Gastroesophageal sphincter (tissue), 4 donors: ENCODE data around the gene ADAMTS14. TPM values are rescaled to one million over a fixed set of nuclear protein-coding genes. Genes with fewer than 3 reads are reported as not detected.

Experiments used
- ATAC-seq: fragments of 150-250 bp; one replicate; pipeline ENCODE4 v1.9.1; 2016; ENCODE audit warnings: mild to moderate bottlenecking, moderate library complexity
- H3K27ac ChIP-seq, 4 donors: fragments of 200-600 bp; sonication (generic) in 3 of 4; 1 replicate in 3 of 4; 2 replicates in 1 of 4; pipeline ENCODE4 v1.5.1; 2016 to 2019
- H3K27me3 ChIP-seq: fragments of 200-600 bp; sonication (generic); one replicate; pipeline ENCODE4 v1.5.1; 2019
- H3K36me3 ChIP-seq, 2 donors: fragments of 200-600 bp; sonication (generic); one replicate each; pipeline ENCODE4 v1.5.1; 2019; ENCODE audit warnings: control low read depth in 1 of 2
- H3K4me1 ChIP-seq, 3 donors: fragments of 200-600 bp; sonication (generic); 1 replicate in 2 of 3; 2 replicates in 1 of 3; pipeline ENCODE4 v1.5.1; 2016 to 2019; ENCODE audit warnings: control low read depth in 2 of 3
- H3K4me3 ChIP-seq, 2 donors: fragments of 200-600 bp; sonication (generic); one replicate each; pipeline ENCODE4 v1.5.1; 2019; ENCODE audit warnings: mild to moderate bottlenecking in 1 of 2, moderate library complexity in 1 of 2
- H3K9me3 ChIP-seq, 3 donors: fragments of 200-600 bp; sonication (generic); one replicate each; pipeline ENCODE4 v1.5.1; 2017 to 2019; ENCODE audit warnings: control low read depth in 2 of 3
- EP300 ChIP-seq: sonication (generic); formaldehyde crosslinking; IDR thresholded peaks from one replicate; pipeline ENCODE4 v1.6.1; 2017; ENCODE audit warnings: antibody characterized with exemption, mild to moderate bottlenecking
- POLR2A ChIP-seq, 2 donors: fragments of 450-650 bp; IDR thresholded peaks; one replicate each; pipeline ENCODE4 v1.6.1; 2017; ENCODE audit warnings: antibody characterized with exemption in 2 of 2, mild to moderate bottlenecking in 2 of 2, moderate library complexity in 1 of 2
- POLR2AphosphoS5 ChIP-seq: sonication (generic); formaldehyde crosslinking; IDR thresholded peaks from one replicate; pipeline ENCODE4 v1.6.1; 2017; ENCODE audit warnings: antibody characterized with exemption
- WGBS, 2 donors: methylation state at CpG; one replicate each; pipeline ENCODE4 v1.1.5; 2018; ENCODE audit warnings: low coverage in 1 of 2; 5-methylcytosine and 5-hydroxymethylcytosine counted together
- total RNA-seq, 4 donors: library from RNA; depleted of rRNA; stranded (reverse); fragments of >200 nt; gene quantifications; one replicate each; pipeline ENCODE4 v1.1.0, GENCODE V29; 2016
- TF ChIP-seq, protein P1 (sequence below), 4 experiments: fragments of 200-600 bp in 2 of 4; fragments of 450-650 bp in 2 of 4; sonication (generic) in 1 of 4; IDR thresholded peaks; one replicate each; pipeline ENCODE4 v1.5.1; 2017 to 2019; ENCODE audit warnings: antibody characterized with exemption in 4 of 4, mild to moderate bottlenecking in 2 of 4, moderate library complexity in 2 of 4

Gene ADAMTS14
- total RNA-seq, 4 donors from 2014 or later = 0.04 to 0.27 TPM; not detected in 2

DNA sequence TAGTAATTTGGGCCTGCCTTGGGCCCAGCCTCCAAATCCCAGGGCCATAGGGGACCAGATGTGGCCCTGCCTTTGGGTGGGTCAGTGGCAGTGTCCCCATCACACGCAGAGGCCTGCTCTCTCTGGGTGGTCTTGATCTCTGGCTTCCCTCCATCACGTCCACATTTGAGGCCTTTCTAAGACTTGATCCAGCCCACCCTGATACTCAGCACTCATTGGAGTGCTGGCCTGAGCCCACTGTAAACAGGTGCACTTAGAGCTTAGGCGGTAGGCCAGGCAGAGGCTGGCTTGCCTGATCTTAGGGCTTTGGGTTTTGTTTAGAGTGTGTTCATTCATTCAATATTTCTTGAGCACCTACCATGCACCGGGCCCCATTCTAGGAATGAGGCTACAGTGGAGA lies 60.3 kb downstream of the ADAMTS14 start:
- TF ChIP-seq, protein P1, sequence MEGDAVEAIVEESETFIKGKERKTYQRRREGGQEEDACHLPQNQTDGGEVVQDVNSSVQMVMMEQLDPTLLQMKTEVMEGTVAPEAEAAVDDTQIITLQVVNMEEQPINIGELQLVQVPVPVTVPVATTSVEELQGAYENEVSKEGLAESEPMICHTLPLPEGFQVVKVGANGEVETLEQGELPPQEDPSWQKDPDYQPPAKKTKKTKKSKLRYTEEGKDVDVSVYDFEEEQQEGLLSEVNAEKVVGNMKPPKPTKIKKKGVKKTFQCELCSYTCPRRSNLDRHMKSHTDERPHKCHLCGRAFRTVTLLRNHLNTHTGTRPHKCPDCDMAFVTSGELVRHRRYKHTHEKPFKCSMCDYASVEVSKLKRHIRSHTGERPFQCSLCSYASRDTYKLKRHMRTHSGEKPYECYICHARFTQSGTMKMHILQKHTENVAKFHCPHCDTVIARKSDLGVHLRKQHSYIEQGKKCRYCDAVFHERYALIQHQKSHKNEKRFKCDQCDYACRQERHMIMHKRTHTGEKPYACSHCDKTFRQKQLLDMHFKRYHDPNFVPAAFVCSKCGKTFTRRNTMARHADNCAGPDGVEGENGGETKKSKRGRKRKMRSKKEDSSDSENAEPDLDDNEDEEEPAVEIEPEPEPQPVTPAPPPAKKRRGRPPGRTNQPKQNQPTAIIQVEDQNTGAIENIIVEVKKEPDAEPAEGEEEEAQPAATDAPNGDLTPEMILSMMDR (IDR thresholded peaks at IDR 0.05) = no peak
- no peak for TF ChIP-seq POLR2A (IDR thresholded peaks at IDR 0.05)

GRCh38 chr10:70733051-70733450 lies 60.7 kb downstream of the ADAMTS14 start:
- Histone ChIP-seq H3K4me1 (peaks cover 0 to 6% (median 0%) of the 10 kb centered on the region in 3 donors), H3K9me3 (no peaks in the 10 kb centered on the region), H3K4me3 (no peak overlapping the region), H3K36me3 (no peaks in the 10 kb centered on the region), H3K27me3 (no peaks in the 10 kb centered on the region), H3K27ac (no peak overlapping the region)
- TF ChIP-seq POLR2AphosphoS5 = no peak
- no peak for TF ChIP-seq POLR2A (IDR thresholded peaks at IDR 0.05)
- no peak for TF ChIP-seq EP300
- TF ChIP-seq, protein P1 (IDR thresholded peaks at IDR 0.05) = no peak
- 83 to 100% methylated on average over 1 of the region's 1 CpG for WGBS, 2 donors
- no peak for ATAC-seq

More for the DNA sequence above, 60.3 kb downstream of the ADAMTS14 start:
- 60 to 83% methylated on average over 1 to 2 of the region's 4 CpGs for WGBS, 2 donors
- Histone ChIP-seq H3K4me1 (peaks cover 0 to 6% (median 0%) of the 10 kb centered on the region in 3 donors), H3K27me3 (no peaks in the 10 kb centered on the region), H3K36me3 (no peaks in the 10 kb centered on the region), H3K27ac (no peak overlapping the region), H3K4me3 (no peak overlapping the region), H3K9me3 (no peaks in the 10 kb centered on the region)
- ATAC-seq = no peak

GRCh38 chr10:70735161-70735560 lies 62.9 kb downstream of the ADAMTS14 start:
- WGBS, 2 donors = 100% methylated on average over 1 of the region's 3 CpGs; no CpG with 5 or more reads in 1 of the 2 donors
- peaks cover 0 to 1% (median 0%) of the 10 kb centered on the region in 3 donors for H3K4me1 ChIP-seq
- H3K4me3 ChIP-seq = no peak overlapping the region
- H3K36me3 ChIP-seq = no peaks in the 10 kb centered on the region
- no peak overlapping the region for H3K27ac ChIP-seq
- no peaks in the 10 kb centered on the region for H3K9me3 ChIP-seq
- H3K27me3 ChIP-seq = no peaks in the 10 kb centered on the region
- TF ChIP-seq EP300 (no peak), POLR2A (IDR thresholded peaks at IDR 0.05) (no peak), POLR2AphosphoS5 (no peak)
- TF ChIP-seq, protein P1 (IDR thresholded peaks at IDR 0.05) = no peak
- ATAC-seq = no peak

- no peaks in the 10 kb centered on the region for H3K27me3 ChIP-seq
- no peaks in the 10 kb centered on the region for H3K4me1 ChIP-seq
- H3K27ac ChIP-seq = no peak overlapping the region
- no peak for ATAC-seq
- WGBS, 2 donors = no CpG with 5 or more reads among the region's 3 CpGs
- no peaks in the 10 kb centered on the region for H3K9me3 ChIP-seq
- H3K4me3 ChIP-seq = no peak overlapping the region
- no peak for TF ChIP-seq EP300
- TF ChIP-seq, protein P1 (IDR thresholded peaks at IDR 0.05) = no peak
- no peak for TF ChIP-seq POLR2A (IDR thresholded peaks at IDR 0.05)
- no peak for TF ChIP-seq POLR2AphosphoS5
- no peaks in the 10 kb centered on the region for H3K36me3 ChIP-seq
These were observed 64.2 kb downstream of the ADAMTS14 start for GRCh38 chr10:70736525-70736924.

- H3K36me3 ChIP-seq = no peaks in the 10 kb centered on the region
- ATAC-seq = no peak
- no peak overlapping the region for H3K4me3 ChIP-seq
- no peak overlapping the region for H3K27ac ChIP-seq
- WGBS, 2 donors = 67% methylated on average over 1 of the region's 6 CpGs; no CpG with 5 or more reads in 1 of the 2 donors
- no peaks in the 10 kb centered on the region for H3K9me3 ChIP-seq
- TF ChIP-seq POLR2A (IDR thresholded peaks at IDR 0.05) (no peak), EP300 (no peak), POLR2AphosphoS5 (no peak)
- TF ChIP-seq, protein P1 (IDR thresholded peaks at IDR 0.05) = no peak
- no peaks in the 10 kb centered on the region for H3K27me3 ChIP-seq
- peaks cover 0 to 6% (median 0%) of the 10 kb centered on the region in 3 donors for H3K4me1 ChIP-seq
These were observed 64.9 kb downstream of the ADAMTS14 start for GRCh38 chr10:70737250-70737649.
